Measurements from ENCODE around the gene NEK6.

DNA sequence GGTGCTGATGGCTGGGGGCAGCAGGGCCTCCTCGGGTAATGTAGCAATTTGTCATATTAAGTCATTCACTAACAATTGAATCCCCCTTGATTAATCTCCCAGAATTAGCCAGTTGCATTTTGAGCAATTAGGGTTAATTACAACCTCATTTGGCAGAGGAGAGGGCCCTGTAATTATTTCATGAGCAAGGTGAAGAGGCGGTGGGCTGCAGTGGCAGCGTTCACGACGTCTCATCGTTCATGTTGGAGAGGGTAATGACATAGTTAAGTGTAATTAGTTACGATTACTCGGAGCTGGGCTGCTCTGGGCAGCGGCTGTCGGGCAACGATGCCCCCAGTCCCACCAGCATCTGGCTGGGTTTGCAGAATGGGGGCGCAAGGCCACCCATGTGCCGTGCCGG, 46.0 kb downstream of the NEK6 start:
- no peak for TF ChIP-seq CTCF (IDR thresholded peaks at IDR 0.05)
- no peak for TF ChIP-seq POLR2A (IDR thresholded peaks at IDR 0.05)
- no peak for TF ChIP-seq EP300 (IDR thresholded peaks at IDR 0.05)
